GM21367 (cell line): ENCODE results near the gene PTBP3.
"Not testable (repeated sequence)": the region's sequence is repeated elsewhere in the genome, so short reads cannot be mapped to it uniquely, and the experiment has no call there.

Experiments
- ATAC-seq: cut with Tn5 transposase; IDR thresholded peaks from one replicate; pipeline ENCODE4 v1.9.1; 2021; ENCODE audit not compliant: unreplicated experiment

The PTBP3 gene

GRCh38 chr9:112273876-112274275 is 59.5 kb downstream of the PTBP3 start:
- ATAC-seq = no peak

- ATAC-seq = no peak
These were observed 61.8 kb downstream of the PTBP3 start for GRCh38 chr9:112271466-112272098.

- no peak for ATAC-seq
These were observed 65.0 kb downstream of the PTBP3 start for GRCh38 chr9:112268413-112268812.

GRCh38 chr9:112267086-112267485 is 66.3 kb downstream of the PTBP3 start:
- ATAC-seq = not testable (repeated sequence)

GRCh38 chr9:112265391-112265790 is 68.0 kb downstream of the PTBP3 start:
- ATAC-seq = no peak

GRCh38 chr9:112262577-112262976 is 70.8 kb downstream of the PTBP3 start:
- no peak for ATAC-seq

- ATAC-seq = no peak
These were observed 72.3 kb downstream of the PTBP3 start for GRCh38 chr9:112261133-112261532.

GRCh38 chr9:112258106-112258505 is 75.3 kb downstream of the PTBP3 start:
- no peak for ATAC-seq

- ATAC-seq = no peak
These were observed 81.2 kb downstream of the PTBP3 start for GRCh38 chr9:112252194-112252593.

GRCh38 chr9:112249277-112249676 is 84.1 kb downstream of the PTBP3 start:
- ATAC-seq = peak; percentile 87

GRCh38 chr9:112248722-112249121 is 84.7 kb downstream of the PTBP3 start:
- no peak for ATAC-seq

- no peak for ATAC-seq
These were observed 86.3 kb downstream of the PTBP3 start for GRCh38 chr9:112247090-112247489.

GRCh38 chr9:112245126-112245525 is 88.3 kb downstream of the PTBP3 start:
- ATAC-seq = no peak

- ATAC-seq = no peak
These were observed 91.1 kb downstream of the PTBP3 start for GRCh38 chr9:112242147-112242804.

- ATAC-seq = no peak
These were observed 91.9 kb downstream of the PTBP3 start for GRCh38 chr9:112241491-112241890.

- ATAC-seq = no peak
These were observed 93.7 kb downstream of the PTBP3 start for GRCh38 chr9:112239708-112240107.

GRCh38 chr9:112239284-112239683 is 94.1 kb downstream of the PTBP3 start:
- no peak for ATAC-seq

GRCh38 chr9:112234779-112235178 is 98.6 kb downstream of the PTBP3 start:
- no peak for ATAC-seq

- no peak for ATAC-seq
These were observed 99.7 kb downstream of the PTBP3 start for GRCh38 chr9:112233769-112234168.

GRCh38 chr9:112232233-112232632 is 101.2 kb downstream of the PTBP3 start:
- ATAC-seq = no peak

GRCh38 chr9:112226091-112226490 is 107.3 kb downstream of the PTBP3 start:
- no peak for ATAC-seq

GRCh38 chr9:112224401-112225289 is 108.8 kb downstream of the PTBP3 start:
- ATAC-seq = no peak
